ENCODE data around the gene CD55. TPM values are rescaled to one million over a fixed set of nuclear protein-coding genes. Genes with fewer than 3 reads are reported as not detected.

Gene CD55
- polyA plus RNA-seq, 1 of the 3 experiments (the other 2 are of a cell fraction), result 10.4 TPM

- ChIA-PET CTCF (no interaction called here), POLR2A (no interaction called here)
- no peak for TF ChIP-seq MXI1 (IDR thresholded peaks at IDR 0.05; ENCODE audit: low read depth, low read length)
- no peak for TF ChIP-seq GATA2 (CRISPR knock-in tag; IDR thresholded peaks at IDR 0.05)
- TF ChIP-seq USF1 (IDR thresholded peaks at IDR 0.05; ENCODE audit: borderline replicate concordance, low read depth), result no peak
- TF ChIP-seq SMC3 (IDR thresholded peaks at IDR 0.05; ENCODE audit: low read depth, low read length), result no peak
- TF ChIP-seq GABPA (IDR thresholded peaks at IDR 0.05; ENCODE audit: low read depth), result no peak
- TF ChIP-seq, protein P1, sequence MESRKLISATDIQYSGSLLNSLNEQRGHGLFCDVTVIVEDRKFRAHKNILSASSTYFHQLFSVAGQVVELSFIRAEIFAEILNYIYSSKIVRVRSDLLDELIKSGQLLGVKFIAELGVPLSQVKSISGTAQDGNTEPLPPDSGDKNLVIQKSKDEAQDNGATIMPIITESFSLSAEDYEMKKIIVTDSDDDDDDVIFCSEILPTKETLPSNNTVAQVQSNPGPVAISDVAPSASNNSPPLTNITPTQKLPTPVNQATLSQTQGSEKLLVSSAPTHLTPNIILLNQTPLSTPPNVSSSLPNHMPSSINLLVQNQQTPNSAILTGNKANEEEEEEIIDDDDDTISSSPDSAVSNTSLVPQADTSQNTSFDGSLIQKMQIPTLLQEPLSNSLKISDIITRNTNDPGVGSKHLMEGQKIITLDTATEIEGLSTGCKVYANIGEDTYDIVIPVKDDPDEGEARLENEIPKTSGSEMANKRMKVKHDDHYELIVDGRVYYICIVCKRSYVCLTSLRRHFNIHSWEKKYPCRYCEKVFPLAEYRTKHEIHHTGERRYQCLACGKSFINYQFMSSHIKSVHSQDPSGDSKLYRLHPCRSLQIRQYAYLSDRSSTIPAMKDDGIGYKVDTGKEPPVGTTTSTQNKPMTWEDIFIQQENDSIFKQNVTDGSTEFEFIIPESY (IDR thresholded peaks at IDR 0.05; ENCODE audit: borderline replicate concordance, low read depth), result no peak
- no peak for TF ChIP-seq JUND (IDR thresholded peaks at IDR 0.05)
- no peak for TF ChIP-seq MAX (IDR thresholded peaks at IDR 0.05; ENCODE audit: low read depth)
- no peak for TF ChIP-seq POLR2AphosphoS5 (IDR thresholded peaks at IDR 0.05; ENCODE audit: low read depth, low read length)
- TF ChIP-seq YY1 (IDR thresholded peaks at IDR 0.05; ENCODE audit: low read depth), result no peak
- no peak for TF ChIP-seq NRF1 (IDR thresholded peaks at IDR 0.05; ENCODE audit: low read depth, low read length)
- TF ChIP-seq EP300 (IDR thresholded peaks at IDR 0.05; ENCODE audit: borderline replicate concordance in 1 of 2, low read depth in 1 of 2, low read length in 1 of 2), result no peak
- TF ChIP-seq NFIC (IDR thresholded peaks at IDR 0.05; ENCODE audit: borderline replicate concordance), result no peak
- no peak for TF ChIP-seq FOXJ3 (CRISPR knock-in tag; IDR thresholded peaks at IDR 0.05)
- no peak for TF ChIP-seq FOXM1 (IDR thresholded peaks at IDR 0.05; ENCODE audit: low read depth)
- TF ChIP-seq TAF1 (IDR thresholded peaks at IDR 0.05; ENCODE audit: borderline replicate concordance, low read depth, low read length), result no peak
- no peak for TF ChIP-seq MEF2A (IDR thresholded peaks at IDR 0.05; ENCODE audit: borderline replicate concordance, low read depth)
- TF ChIP-seq CHD2 (IDR thresholded peaks at IDR 0.05; ENCODE audit: low read length, partially characterized antibody), result no peak
- H3K4me2 ChIP-seq, result no peak overlapping the region
- no peaks in the 10 kb centered on the region for H3K9me2 ChIP-seq
- no peak overlapping the region for H3K9ac ChIP-seq
- WGBS (ENCODE audit: low lambda C conversion rate), result 5% methylated on average over 1 of the region's 1 CpG
- H2AFZ ChIP-seq (ENCODE audit: low read depth), result no peak overlapping the region
- no peaks in the 10 kb centered on the region for H3K27me3 ChIP-seq (ENCODE audit: insufficient read depth)
- no peak overlapping the region for H3K4me3 ChIP-seq (ENCODE audit: low read depth in 2 of 2, low read length in 1 of 2)
- no peaks in the 10 kb centered on the region for H4K20me1 ChIP-seq (ENCODE audit: insufficient read depth)
- H3F3A ChIP-seq (replicated peaks; ENCODE audit: insufficient read depth), result peaks cover 8% of the 10 kb centered on the region
- H3K4me1 ChIP-seq (ENCODE audit: control insufficient read depth in 1 of 2, insufficient read depth in 2 of 2, low read depth in 1 of 2, low read length in 1 of 2), result peaks cover 3 to 7% of the 10 kb centered on the region in 2 experiments; a peak in 1 of 4 replicates
- H3K27ac ChIP-seq (ENCODE audit: low read depth in 2 of 2, low read length in 1 of 2), result no peak overlapping the region
- no peak for DNase-seq
- H3K36me3 ChIP-seq (replicated peaks in 1 of 2; ENCODE audit: control insufficient read depth in 1 of 2, insufficient read depth in 2 of 2, low read length in 1 of 2), result no peaks in the 10 kb centered on the region
- H3K9me3 ChIP-seq, result no peaks in the 10 kb centered on the region
- H3K79me2 ChIP-seq (ENCODE audit: insufficient read depth), result no peaks in the 10 kb centered on the region
Observed at GRCh38 chr1:207306023-207306422, 15.5 kb upstream of the CD55 start.

DNA sequence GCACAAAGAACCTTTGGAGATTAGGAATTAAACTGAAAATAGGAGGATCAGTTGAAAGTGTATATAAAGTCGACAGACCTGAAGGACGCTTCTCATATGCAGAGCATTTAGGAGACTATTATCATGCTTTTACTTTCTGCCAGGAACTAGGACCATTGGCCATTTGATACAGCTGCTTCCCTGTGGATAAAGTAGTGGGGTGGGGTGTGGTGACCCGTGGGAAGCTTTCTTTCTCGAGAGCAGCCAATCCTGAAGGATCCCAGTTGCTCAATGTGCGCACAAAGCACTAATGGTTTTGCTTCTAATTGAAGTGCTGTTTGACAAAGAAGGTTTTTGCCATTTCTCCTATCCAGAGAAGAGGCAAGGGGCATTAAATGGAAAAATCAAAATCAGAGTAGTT, 14.9 kb upstream of the CD55 start:
- POLR2A ChIA-PET, result no interaction called here
- CTCF ChIA-PET, result no interaction called here
- H3K9ac ChIP-seq, result no peak overlapping the region
- peaks cover 3 to 7% of the 10 kb centered on the region in 2 experiments; a peak in 1 of 4 replicates for H3K4me1 ChIP-seq (ENCODE audit: control insufficient read depth in 1 of 2, insufficient read depth in 2 of 2, low read depth in 1 of 2, low read length in 1 of 2)
- H3K4me2 ChIP-seq, result no peak overlapping the region
- H3K79me2 ChIP-seq (ENCODE audit: insufficient read depth), result no peaks in the 10 kb centered on the region
- H2AFZ ChIP-seq (ENCODE audit: low read depth), result no peak overlapping the region
- H3F3A ChIP-seq (replicated peaks; ENCODE audit: insufficient read depth), result peaks cover 8% of the 10 kb centered on the region
- no peaks in the 10 kb centered on the region for H4K20me1 ChIP-seq (ENCODE audit: insufficient read depth)
- 15% methylated on average over 5 of the region's 5 CpGs for WGBS (ENCODE audit: low lambda C conversion rate)
- H3K9me2 ChIP-seq, result no peaks in the 10 kb centered on the region
- H3K27ac ChIP-seq (ENCODE audit: low read depth in 2 of 2, low read length in 1 of 2), result no peak overlapping the region
- no peaks in the 10 kb centered on the region for H3K9me3 ChIP-seq
- H3K4me3 ChIP-seq (ENCODE audit: low read depth in 2 of 2, low read length in 1 of 2), result no peak overlapping the region
- no peaks in the 10 kb centered on the region for H3K36me3 ChIP-seq (replicated peaks in 1 of 2; ENCODE audit: control insufficient read depth in 1 of 2, insufficient read depth in 2 of 2, low read length in 1 of 2)
- no peak for DNase-seq
- no peaks in the 10 kb centered on the region for H3K27me3 ChIP-seq (ENCODE audit: insufficient read depth)
- no peak for TF ChIP-seq USF1 (IDR thresholded peaks at IDR 0.05; ENCODE audit: borderline replicate concordance, low read depth)
- no peak for TF ChIP-seq TEAD4 (IDR thresholded peaks at IDR 0.05; ENCODE audit: borderline replicate concordance, insufficient read depth)
- TF ChIP-seq MXI1 (IDR thresholded peaks at IDR 0.05; ENCODE audit: low read depth, low read length), result no peak
- TF ChIP-seq RXRA (IDR thresholded peaks at IDR 0.05; ENCODE audit: borderline replicate concordance, low read depth), result no peak
- TF ChIP-seq JUND (IDR thresholded peaks at IDR 0.05), result no peak
- TF ChIP-seq REST (IDR thresholded peaks at IDR 0.05; ENCODE audit: low read depth, low read length), result no peak
- TF ChIP-seq ELF1 (IDR thresholded peaks at IDR 0.05), result no peak
- TF ChIP-seq RCOR1 (IDR thresholded peaks at IDR 0.05; ENCODE audit: low read length), result no peak
- TF ChIP-seq FOXM1 (IDR thresholded peaks at IDR 0.05; ENCODE audit: low read depth), result no peak
- TF ChIP-seq GATA2 (CRISPR knock-in tag; IDR thresholded peaks at IDR 0.05), result no peak
- no peak for TF ChIP-seq NRF1 (IDR thresholded peaks at IDR 0.05; ENCODE audit: low read depth, low read length)
- no peak for TF ChIP-seq CHD2 (IDR thresholded peaks at IDR 0.05; ENCODE audit: low read length, partially characterized antibody)
